ENCODE data around the gene RBBP8NL. TPM values are rescaled to one million over a fixed set of nuclear protein-coding genes. Genes with fewer than 3 reads are reported as not detected.
A peak's percentile ranks its signal among the peaks of the same experiment; 100 is the strongest.
"Not testable (repeated sequence)": the region's sequence is repeated elsewhere in the genome, so short reads cannot be mapped to it uniquely, and the experiment has no call there.

RBBP8NL gene
- total RNA-seq, 1 experiment from 2014 or later, result not detected

DNA sequence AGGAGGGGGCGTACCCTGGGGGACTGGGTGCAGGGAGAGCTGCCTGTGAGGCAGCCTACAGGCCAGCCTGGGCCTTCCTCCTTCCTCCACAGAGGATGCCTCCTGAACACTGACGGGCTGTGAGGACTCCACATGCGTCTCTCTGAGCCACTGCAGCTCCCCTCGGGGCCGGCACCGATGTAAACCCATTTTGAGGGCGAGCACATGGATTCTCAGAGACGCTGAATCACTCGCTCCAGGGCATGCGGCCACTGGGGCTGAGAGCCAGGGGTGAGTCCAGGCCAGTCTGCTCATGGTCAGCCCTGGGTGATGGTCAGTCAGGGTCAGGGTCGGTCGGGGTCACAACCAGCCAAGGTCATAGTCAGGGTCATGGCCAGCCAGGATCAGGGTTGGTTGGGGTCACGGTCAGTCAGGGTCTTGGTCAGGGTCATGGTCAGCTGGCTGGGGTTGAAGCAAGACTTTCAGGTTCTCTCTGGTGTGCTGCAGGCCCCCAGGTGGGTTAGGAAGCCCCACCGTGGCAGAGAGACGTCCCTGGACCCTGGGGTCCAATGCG lies 14.7 kb upstream of the RBBP8NL start:
- no peaks in the 10 kb centered on the region for H3K4me1 ChIP-seq
- no peak for DNase-seq
- peaks cover 74% of the 10 kb centered on the region for H3K27me3 ChIP-seq

DNA sequence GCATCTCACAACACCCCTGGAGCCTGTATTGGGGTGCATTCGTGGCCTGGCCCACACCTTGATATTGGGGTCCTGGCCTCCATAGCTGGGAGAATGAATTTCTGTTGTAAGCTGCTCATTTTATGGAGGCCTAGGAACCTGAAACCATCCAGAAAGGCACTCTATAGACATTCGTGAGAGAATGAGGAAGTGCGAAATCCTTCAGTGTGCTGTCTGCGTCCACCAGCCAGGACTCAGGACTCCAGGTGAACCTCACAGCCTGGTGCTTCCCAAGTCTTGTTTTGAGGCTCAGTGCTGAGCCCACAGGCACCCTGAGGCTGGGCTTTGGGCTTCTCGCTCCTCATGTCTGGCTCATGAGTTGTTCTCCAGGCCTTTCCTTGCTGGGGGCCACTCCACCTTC lies 11.9 kb upstream of the RBBP8NL start:
- no peaks in the 10 kb centered on the region for H3K36me3 ChIP-seq
- peaks cover 85% of the 10 kb centered on the region for H3K27me3 ChIP-seq
- H3K9me3 ChIP-seq (replicated peaks), result no peaks in the 10 kb centered on the region
- H3K4me3 ChIP-seq, result no peak overlapping the region
- no peak for DNase-seq
- H3K4me1 ChIP-seq, result no peaks in the 10 kb centered on the region
- no peak overlapping the region for H3K27ac ChIP-seq

More for the DNA sequence above, 14.7 kb upstream of the RBBP8NL start:
- no peak overlapping the region for H3K27ac ChIP-seq
- H3K36me3 ChIP-seq, result no peaks in the 10 kb centered on the region
- H3K9me3 ChIP-seq (replicated peaks), result no peaks in the 10 kb centered on the region
- H3K4me3 ChIP-seq, result no peak overlapping the region

GRCh38 chr20:62437927-62438326 lies 10.6 kb upstream of the RBBP8NL start:
- no peaks in the 10 kb centered on the region for H3K4me1 ChIP-seq
- H3K36me3 ChIP-seq, result no peaks in the 10 kb centered on the region
- no peaks in the 10 kb centered on the region for H3K9me3 ChIP-seq (replicated peaks)
- H3K4me3 ChIP-seq, result no peak overlapping the region
- H3K27me3 ChIP-seq, result peaks cover 86% of the 10 kb centered on the region
- H3K27ac ChIP-seq, result no peak overlapping the region
- no peak for DNase-seq

GRCh38 chr20:62437496-62437895 lies 10.2 kb upstream of the RBBP8NL start:
- no peak for DNase-seq
- Histone ChIP-seq H3K9me3 (replicated peaks) (no peaks in the 10 kb centered on the region), H3K4me3 (no peak overlapping the region), H3K4me1 (no peaks in the 10 kb centered on the region), H3K27ac (no peak overlapping the region), H3K27me3 (peaks cover 86% of the 10 kb centered on the region), H3K36me3 (no peaks in the 10 kb centered on the region)

DNA sequence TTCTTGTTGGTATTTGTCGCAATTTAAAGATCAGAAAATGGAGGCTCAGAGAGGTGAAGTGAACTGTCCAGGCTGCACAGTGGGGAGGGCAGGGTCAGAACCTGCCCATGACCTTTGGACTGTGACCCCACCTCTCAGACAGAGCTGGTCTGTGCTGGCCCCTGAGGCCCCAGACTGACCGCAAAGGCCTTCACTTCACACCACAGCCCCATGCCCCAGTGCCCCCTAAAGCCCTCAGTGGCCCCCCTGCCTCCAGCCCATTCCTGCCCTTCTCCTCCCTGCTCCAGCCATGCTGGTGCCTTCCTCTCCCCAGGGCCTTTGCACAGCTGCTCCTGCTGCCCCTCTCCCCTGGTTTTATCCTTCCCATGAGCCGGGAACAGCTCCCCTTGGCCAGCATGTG lies 9.4 kb upstream of the RBBP8NL start:
- no peak overlapping the region for H3K4me3 ChIP-seq
- no peaks in the 10 kb centered on the region for H3K4me1 ChIP-seq
- no peaks in the 10 kb centered on the region for H3K9me3 ChIP-seq (replicated peaks)
- peaks cover 86% of the 10 kb centered on the region for H3K27me3 ChIP-seq
- DNase-seq, result no peak
- H3K27ac ChIP-seq, result no peak overlapping the region
- no peaks in the 10 kb centered on the region for H3K36me3 ChIP-seq

DNA sequence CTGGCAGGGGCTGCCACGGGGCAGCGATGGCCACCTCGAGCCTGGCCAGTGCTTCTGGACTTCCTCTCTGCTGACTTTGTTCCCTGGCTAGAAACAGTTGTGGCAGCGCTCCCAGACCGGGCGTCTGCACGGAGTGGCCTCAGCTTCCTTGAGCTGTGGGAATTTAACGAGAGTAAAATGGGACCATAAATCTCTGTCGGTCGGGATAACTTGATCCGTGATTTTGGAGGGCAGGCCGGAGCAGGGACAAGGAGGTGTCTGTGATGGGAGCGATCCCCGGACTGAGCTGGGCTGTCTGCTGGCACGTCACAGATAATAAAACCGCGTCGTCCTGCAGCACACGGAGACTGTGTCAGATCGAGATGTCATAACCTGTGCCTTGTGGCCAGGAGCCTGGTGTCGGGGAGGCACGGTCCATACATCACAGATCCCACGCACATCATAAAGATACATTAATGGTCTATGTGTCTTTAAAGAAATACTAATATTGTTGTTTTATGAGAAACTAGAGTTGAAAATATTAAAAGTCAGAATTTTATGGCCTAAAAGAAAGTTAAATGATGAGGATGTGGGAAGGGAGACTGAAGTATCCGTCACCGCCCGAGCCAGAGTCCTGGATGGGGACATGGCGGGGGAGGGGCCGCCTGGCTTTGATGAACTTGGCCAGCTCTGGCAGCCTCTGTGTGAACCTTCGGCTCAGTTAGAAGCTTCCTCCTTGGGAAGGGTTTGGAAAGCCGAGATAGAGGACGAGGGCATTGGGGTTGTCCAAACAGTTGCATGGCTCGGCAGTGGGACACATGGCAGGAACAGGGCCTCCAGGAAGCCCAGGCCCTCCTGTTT lies 6.5 kb upstream of the RBBP8NL start:
- H3K27ac ChIP-seq, result no peak overlapping the region
- no peaks in the 10 kb centered on the region; the same call in 1 of the 2 replicates for H3K4me1 ChIP-seq
- peaks cover 83% of the 10 kb centered on the region for H3K27me3 ChIP-seq
- no peaks in the 10 kb centered on the region for H3K9me3 ChIP-seq (replicated peaks)
- H3K36me3 ChIP-seq, result no peaks in the 10 kb centered on the region
- DNase-seq, result no peak
- H3K4me3 ChIP-seq, result no peak overlapping the region

- no peak for DNase-seq
- no peaks in the 10 kb centered on the region; the same call in 1 of the 2 replicates for H3K4me1 ChIP-seq
- no peak overlapping the region for H3K4me3 ChIP-seq
- no peaks in the 10 kb centered on the region for H3K36me3 ChIP-seq
- no peak overlapping the region for H3K27ac ChIP-seq
- H3K27me3 ChIP-seq, result peaks cover 82% of the 10 kb centered on the region
- H3K9me3 ChIP-seq (replicated peaks), result no peaks in the 10 kb centered on the region
Observed at GRCh38 chr20:62430866-62431447, 3.6 kb upstream of the RBBP8NL start.

- Histone ChIP-seq H3K4me1 (no peaks in the 10 kb centered on the region; the same call in 1 of the 2 replicates), H3K27ac (no peak overlapping the region), H3K9me3 (replicated peaks) (no peaks in the 10 kb centered on the region), H3K27me3 (peaks cover 77% of the 10 kb centered on the region), H3K36me3 (no peaks in the 10 kb centered on the region), H3K4me3 (no peak overlapping the region)
- no peak for DNase-seq
Observed at GRCh38 chr20:62430311-62430853, 3.0 kb upstream of the RBBP8NL start.

DNA sequence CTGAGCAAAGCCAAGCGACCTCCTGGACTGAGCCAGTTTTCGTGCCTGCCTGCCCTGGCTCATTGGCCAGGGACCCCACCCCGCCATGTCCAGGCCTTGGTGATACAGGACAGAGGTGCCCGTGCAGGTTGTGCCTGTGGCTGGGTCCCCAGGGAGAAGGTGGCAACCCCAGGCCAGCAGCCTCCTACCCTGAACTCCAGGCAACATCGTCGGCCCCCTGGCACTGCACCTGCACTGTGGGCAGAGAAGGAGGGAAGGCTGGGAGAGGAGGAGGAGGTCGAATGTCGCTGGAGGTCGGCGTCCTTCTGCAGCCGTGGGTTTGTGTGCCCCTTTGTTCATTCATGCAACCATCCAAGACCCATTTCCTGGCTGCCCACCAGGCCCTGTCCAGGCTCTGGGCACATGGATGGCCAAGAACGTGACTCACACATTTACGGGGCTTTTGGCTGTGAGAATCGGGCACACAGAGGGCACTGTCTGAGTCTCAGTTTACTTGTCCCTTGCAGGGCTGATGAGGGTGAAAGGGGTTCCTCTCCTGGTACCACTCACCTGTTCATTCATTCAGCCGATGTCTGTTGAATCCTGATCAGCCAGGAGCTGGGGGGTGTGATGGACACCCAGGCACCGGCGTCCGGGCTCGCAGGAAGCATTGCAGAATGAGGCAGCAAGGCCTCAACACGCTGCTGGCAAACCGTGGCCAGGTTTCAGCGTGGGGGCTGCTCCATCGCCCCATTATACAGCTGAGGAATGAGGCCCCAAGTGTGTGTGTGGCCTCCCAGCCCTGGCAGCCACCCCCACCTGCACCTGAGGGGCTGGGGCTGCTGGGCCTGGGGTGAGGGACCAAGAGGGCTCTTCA lies 2.3 kb upstream of the RBBP8NL start:
- peaks cover 77% of the 10 kb centered on the region for H3K27me3 ChIP-seq
- H3K4me1 ChIP-seq, result no peaks in the 10 kb centered on the region; the same call in 1 of the 2 replicates
- H3K4me3 ChIP-seq, result no peak overlapping the region
- H3K36me3 ChIP-seq, result no peaks in the 10 kb centered on the region
- no peak overlapping the region for H3K27ac ChIP-seq
- DNase-seq, result no peak
- no peaks in the 10 kb centered on the region for H3K9me3 ChIP-seq (replicated peaks)

DNA sequence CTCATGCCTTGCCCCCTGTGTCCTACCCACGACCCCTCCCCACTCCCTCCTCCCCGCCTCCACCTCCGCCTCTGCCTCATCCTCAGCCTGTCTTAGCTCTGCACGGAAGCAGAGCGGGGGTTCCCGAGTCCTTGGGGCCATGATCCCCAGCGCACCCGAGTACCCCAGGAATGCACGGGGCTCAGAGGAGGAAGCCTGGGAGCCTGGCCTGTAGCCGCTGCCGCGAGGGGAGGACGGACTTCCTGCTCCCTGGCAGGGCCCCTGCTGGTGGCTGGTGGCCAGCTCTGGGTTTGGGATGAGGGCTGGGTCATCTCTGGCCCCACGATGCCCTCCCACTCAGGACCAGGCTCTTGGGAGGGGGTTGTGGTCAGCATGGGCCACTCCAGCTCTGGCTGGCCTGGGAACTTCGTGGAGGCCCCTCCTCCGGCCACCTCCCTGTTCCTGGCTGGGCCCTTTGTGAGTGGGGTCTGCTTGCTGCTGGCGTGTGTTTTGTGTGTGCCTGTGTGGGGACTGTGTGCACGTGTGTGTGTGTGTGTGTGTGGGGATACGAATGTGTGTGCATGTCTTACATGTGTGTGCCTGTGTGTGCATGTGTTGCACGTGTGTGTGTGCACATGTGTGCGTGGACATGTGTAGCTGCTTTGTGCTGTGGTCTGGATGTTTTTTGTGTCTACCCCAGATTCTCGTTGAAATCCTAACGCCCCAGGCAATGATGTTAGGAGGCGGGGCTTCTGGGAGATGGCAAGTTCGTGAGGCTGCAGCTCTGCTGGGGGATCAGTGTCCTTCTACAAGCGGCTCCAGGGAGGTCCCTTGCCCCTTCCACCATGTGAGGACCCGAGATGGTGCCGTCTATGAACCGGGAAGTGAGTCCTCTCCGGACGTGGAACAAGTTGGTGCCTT lies 1.3 kb upstream of the RBBP8NL start:
- Histone ChIP-seq H3K4me1 (no peaks in the 10 kb centered on the region; the same call in 1 of the 2 replicates), H3K27ac (no peak overlapping the region), H3K9me3 (replicated peaks) (no peaks in the 10 kb centered on the region), H3K36me3 (no peaks in the 10 kb centered on the region), H3K4me3 (no peak overlapping the region), H3K27me3 (peaks cover 76% of the 10 kb centered on the region)
- peak in 1 of 2 experiments; percentile 46 for DNase-seq

- no peak overlapping the region for H3K27ac ChIP-seq
- H3K36me3 ChIP-seq, result no peaks in the 10 kb centered on the region
- no peaks in the 10 kb centered on the region for H3K9me3 ChIP-seq (replicated peaks)
- H3K4me3 ChIP-seq, result no peak overlapping the region
- H3K27me3 ChIP-seq, result peaks cover 79% of the 10 kb centered on the region
- no peaks in the 10 kb centered on the region; the same call in 1 of the 2 replicates for H3K4me1 ChIP-seq
- DNase-seq, result no peak
Observed at GRCh38 chr20:62428002-62428372, 648 bp upstream of the RBBP8NL start.

DNA sequence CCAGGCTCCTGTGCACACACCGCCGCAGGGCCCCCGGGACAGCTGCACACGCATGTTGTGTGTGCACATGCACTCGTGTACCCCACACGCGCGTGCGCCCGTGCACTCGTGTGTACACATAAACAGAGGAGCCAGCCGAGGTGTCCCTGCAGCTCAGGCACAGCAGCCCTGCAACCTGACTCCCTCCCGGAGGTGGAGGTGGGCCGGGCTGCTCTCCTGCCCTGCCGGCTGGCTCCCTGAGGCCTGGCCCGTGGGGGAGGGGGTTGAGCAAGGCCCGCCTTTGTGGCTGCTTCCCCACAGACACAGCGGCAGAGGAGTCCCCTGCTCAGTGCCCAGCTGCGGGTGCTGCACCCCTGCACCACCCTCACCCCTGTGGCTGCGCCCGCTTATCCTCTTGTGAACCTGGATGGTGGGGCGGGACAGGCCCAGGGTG lies 624 bp downstream of the RBBP8NL start:
- H3K4me3 ChIP-seq, result no peak overlapping the region
- H3K36me3 ChIP-seq, result no peaks in the 10 kb centered on the region
- peaks cover 69% of the 10 kb centered on the region for H3K27me3 ChIP-seq
- no peak for DNase-seq
- no peak overlapping the region for H3K27ac ChIP-seq
- H3K4me1 ChIP-seq, result no peaks in the 10 kb centered on the region; the same call in 1 of the 2 replicates
- no peaks in the 10 kb centered on the region for H3K9me3 ChIP-seq (replicated peaks)

DNA sequence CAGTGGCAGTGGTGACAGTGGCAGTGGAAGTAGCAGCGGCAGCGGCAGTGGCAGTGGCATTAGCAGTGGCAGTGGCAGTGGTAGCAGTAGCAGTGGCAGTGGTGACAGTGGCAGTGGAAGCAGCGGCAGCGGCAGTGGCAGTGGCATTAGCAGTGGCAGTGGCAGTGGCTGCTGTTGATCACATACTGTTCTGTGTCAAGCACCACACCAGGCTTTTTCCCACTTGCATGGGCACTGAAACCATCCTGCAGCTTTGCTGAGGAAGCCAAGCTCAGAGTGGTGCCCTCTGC lies 1.3 kb downstream of the RBBP8NL start:
- peaks cover 64% of the 10 kb centered on the region for H3K27me3 ChIP-seq
- H3K4me1 ChIP-seq; H3K9me3 ChIP-seq (replicated peaks); H3K36me3 ChIP-seq; DNase-seq; H3K27ac ChIP-seq; H3K4me3 ChIP-seq: not testable (repeated sequence)

Data from SJCRH30 (cell line).